Endothelial cell of umbilical vein (primary cell): ENCODE measurements around the gene PTGES3L. TPM values are rescaled to one million over a fixed set of nuclear protein-coding genes. Genes with fewer than 3 reads are reported as not detected.

Source experiments
- BruUV-seq: library from RNA; stranded (reverse); fragments of 400-500 nt; replicated peaks from 2 replicates; lab custom pipeline; 2021; lab: Mats Ljungman, UMichigan
- CTCF ChIA-PET: fragments of 300-600, 350-600 bp; sonication (Branson Sonifier 250); formaldehyde crosslinking; loops from one replicate; lab custom pipeline; 2021; ENCODE audit warnings: antibody characterized with exemption, inconsistent platforms; lab: Charles Lee
- POLR2A ChIA-PET: fragments of 300-600, 350-600 bp; sonication (Branson Sonifier 250); formaldehyde crosslinking; loops from one replicate; lab custom pipeline; 2021; ENCODE audit warnings: antibody characterized with exemption, inconsistent platforms; lab: Charles Lee
- DNase-seq: peaks from one replicate; pipeline ENCODE4 v3.0.0-alpha.2; 2011; ENCODE audit warnings: low read depth, low spot score
- FAIRE-seq: peaks from 2 replicates; lab custom pipeline; 2011; peaks lifted over from hg19 to GRCh38; lab: Jason Lieb, UNC
- H2AFZ ChIP-seq: 2 replicates; pipeline ENCODE4 v1.6.0; 2012; ENCODE audit warnings: low read depth, low read length, control low read depth, inconsistent platforms
- H3K27ac ChIP-seq: 2 replicates; pipeline ENCODE4 v1.5.1; 2011; ENCODE audit warnings: low read depth, mild to moderate bottlenecking, control low read depth, low read length, moderate library complexity; ENCODE audit not compliant: insufficient read depth
- H3K27me3 ChIP-seq, 2 experiments: 2 replicates each; pipeline versions ENCODE4 v1.6.0 to v1.6.1; 2011; ENCODE audit warnings: low read length in 2 of 2, mixed read lengths in 1 of 2; ENCODE audit not compliant: control insufficient read depth in 2 of 2, insufficient read depth in 2 of 2
- H3K36me3 ChIP-seq, 2 experiments: 2 replicates in 1 of 2; 3 replicates in 1 of 2; pipeline ENCODE4 v1.5.1; 2011; ENCODE audit warnings: low read length in 2 of 2, mild to moderate bottlenecking in 1 of 2, moderate library complexity in 1 of 2; ENCODE audit not compliant: control insufficient read depth in 2 of 2, insufficient read depth in 2 of 2; ENCODE audit errors: extremely low read depth in 1 of 2
- H3K4me1 ChIP-seq: 3 replicates; pipeline ENCODE4 v1.5.1; 2011; ENCODE audit warnings: mild to moderate bottlenecking, low read length; ENCODE audit not compliant: control insufficient read depth, insufficient read depth; ENCODE audit errors: extremely low read depth
- H3K4me2 ChIP-seq: 2 replicates; pipeline ENCODE4 v1.6.1; 2011; ENCODE audit warnings: low read length, control low read depth, mixed read lengths; ENCODE audit not compliant: insufficient read depth
- H3K4me3 ChIP-seq, 3 experiments: fragments of 200-600 bp in 1 of 3; sonication (generic), shearing (Covaris generic) in 1 of 3; replicated peaks in 1 of 3; 2 replicates each; pipeline ENCODE4 v1.5.1; 2011 to 2016; ENCODE audit warnings: control low read depth in 3 of 3, low read length in 3 of 3, mild to moderate bottlenecking in 2 of 3, inconsistent platforms in 1 of 3, low read depth in 1 of 3, moderate library complexity in 1 of 3; ENCODE audit not compliant: insufficient read depth in 1 of 3
- H3K79me2 ChIP-seq: 2 replicates; pipeline ENCODE4 v1.6.0; 2012; ENCODE audit warnings: low read length, inconsistent platforms; ENCODE audit not compliant: control insufficient read depth, insufficient read depth
- H3K9ac ChIP-seq: replicated peaks from 2 replicates; pipeline ENCODE3; 2011; ENCODE audit warnings: low read length, control low read depth; ENCODE audit not compliant: insufficient read depth; ENCODE audit errors: extremely low read depth
- H3K9me1 ChIP-seq: replicated peaks from 3 replicates; pipeline ENCODE4 v1.6.0; 2011; ENCODE audit warnings: mild to moderate bottlenecking, low read length; ENCODE audit not compliant: control insufficient read depth, insufficient read depth; ENCODE audit errors: extremely low read depth
- H3K9me3 ChIP-seq: replicated peaks from 2 replicates; pipeline ENCODE4 v1.5.1; 2012; ENCODE audit warnings: low read length, inconsistent platforms; ENCODE audit not compliant: control insufficient read depth, insufficient read depth
- H4K20me1 ChIP-seq: replicated peaks from 2 replicates; pipeline ENCODE3; 2011; ENCODE audit warnings: mild to moderate bottlenecking, low read length; ENCODE audit not compliant: control insufficient read depth, insufficient read depth; ENCODE audit errors: extremely low read depth
- FOS ChIP-seq: IDR thresholded peaks from 2 replicates; pipeline ENCODE4 v1.6.1; 2011; ENCODE audit warnings: mild to moderate bottlenecking, low read length, moderate library complexity, borderline replicate concordance; ENCODE audit not compliant: insufficient read depth
- GATA2 ChIP-seq: IDR thresholded peaks from 2 replicates; pipeline ENCODE4 v1.7.0; 2011; ENCODE audit warnings: low read depth, mild to moderate bottlenecking, moderate library complexity, mixed read lengths, low read length; ENCODE audit not compliant: insufficient read length, insufficient read depth
- JUN ChIP-seq: IDR thresholded peaks from 2 replicates; pipeline ENCODE4 v1.6.1; 2011; ENCODE audit warnings: borderline replicate concordance, low read depth; ENCODE audit not compliant: insufficient read length, insufficient read depth
- MAX ChIP-seq: IDR thresholded peaks from 2 replicates; pipeline ENCODE4 v1.6.1; 2011; ENCODE audit not compliant: insufficient read depth, insufficient read length
- MYC ChIP-seq: IDR thresholded peaks from one replicate; pipeline ENCODE4 v1.6.1; 2011; ENCODE audit warnings: mild to moderate bottlenecking, low read depth, low read length
- POLR2A ChIP-seq: IDR thresholded peaks from 2 replicates; pipeline ENCODE4 v1.6.1; 2012; ENCODE audit warnings: low read depth, mild to moderate bottlenecking, control low read depth, low read length
- dilution Hi-C: fragments of 300-500 bp; cut with MboI; formaldehyde crosslinking; loops from one replicate; pipeline ENCODE4 v1.15.0; 2019; ENCODE audit warnings: low sequenced_read_pairs; ENCODE audit not compliant: extremely low pct_ligation_motif_present
- intact Hi-C: fragments of 100-400 bp; cut with micrococcal nuclease; formaldehyde crosslinking; loops from one replicate; pipeline ENCODE4 v1.10.0; 2022
- polyA plus RNA-seq, 4 experiments: library from polyadenylated mRNA; depleted of rRNA in 3 of 4; stranded (reverse) in 3 of 4; unstranded in 1 of 4; fragments of >200 nt; gene quantifications; 2 replicates each; pipeline versions ENCODE4 v1.2.1 to v1.2.3, GENCODE V29; 2011 to 2012; ENCODE audit warnings: missing spikeins in 1 of 4
- total RNA-seq: library from RNA; stranded (reverse); gene quantifications from 2 replicates; pipeline ENCODE4 v1.2.3, GENCODE V29; 2021
- TF ChIP-seq, protein P1 (sequence below), 2 donors: IDR thresholded peaks; 1 replicate in 1 of 2; 2 replicates in 1 of 2; pipeline ENCODE4 v1.5.1; 2011; ENCODE audit warnings: low read length in 2 of 2, mild to moderate bottlenecking in 2 of 2, moderate library complexity in 2 of 2, control low read depth in 1 of 2, inconsistent platforms in 1 of 2, low read depth in 1 of 2; ENCODE audit not compliant: insufficient read depth in 1 of 2; ENCODE audit errors: extremely low read depth in 1 of 2

PTGES3L gene
- total and polyA plus RNA-seq, 2 donors (not counting 3 experiments of a cell fraction or from before 2014, with no cell fraction given): 0.23 TPM; not detected in 1

DNA sequence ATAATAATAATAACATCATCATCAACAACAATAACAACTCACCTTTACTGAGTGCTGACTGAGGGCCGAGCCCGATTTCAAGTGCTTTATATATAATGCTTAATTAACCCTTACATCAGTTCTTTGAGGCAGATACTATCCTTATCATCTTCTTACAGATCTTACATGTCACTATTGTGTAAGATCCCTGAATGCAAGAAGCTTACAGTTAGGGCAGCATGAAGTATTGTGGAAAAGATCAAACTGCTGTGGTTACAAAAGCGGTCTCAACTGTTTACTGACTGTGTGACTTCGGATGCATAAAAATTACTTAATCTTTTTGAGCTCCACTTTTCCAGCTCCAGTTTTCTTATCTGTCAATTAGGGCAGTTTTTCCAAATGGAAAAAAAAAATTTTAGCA is 39.1 kb upstream of the PTGES3L start:
- intact Hi-C loops (no loop called here), dilution Hi-C loops (no loop called here)
- DNase-seq (no peak), FAIRE-seq (no peak)
- CTCF ChIA-PET: interaction anchor here (0.9 to 5.5 kb wide), 4 partner anchors 12 to 153 kb away, joined by 4 to 22 read pairs (median 6); partner anchors contain the start of genes IFI35 and RPL27
- Histone ChIP-seq H3K9me1 (no peaks in the 10 kb centered on the region), H3K36me3 (peaks cover 3 to 30% of the 10 kb centered on the region in 2 experiments), H3K27me3 (no peaks in the 10 kb centered on the region), H3K4me2 (peak overlapping the region; percentile 13), H3K4me3 (no peak overlapping the region), H2AFZ (no peak overlapping the region), H3K9ac (no peak overlapping the region), H3K79me2 (peaks cover 37% of the 10 kb centered on the region), H3K4me1 (peaks cover 37% of the 10 kb centered on the region), H3K9me3 (no peaks in the 10 kb centered on the region), H3K27ac (no peak overlapping the region), H4K20me1 (no peaks in the 10 kb centered on the region)
- TF ChIP-seq MAX: no peak
- POLR2A ChIA-PET: no interaction called here
- no TSS peak for BruUV-seq

DNA sequence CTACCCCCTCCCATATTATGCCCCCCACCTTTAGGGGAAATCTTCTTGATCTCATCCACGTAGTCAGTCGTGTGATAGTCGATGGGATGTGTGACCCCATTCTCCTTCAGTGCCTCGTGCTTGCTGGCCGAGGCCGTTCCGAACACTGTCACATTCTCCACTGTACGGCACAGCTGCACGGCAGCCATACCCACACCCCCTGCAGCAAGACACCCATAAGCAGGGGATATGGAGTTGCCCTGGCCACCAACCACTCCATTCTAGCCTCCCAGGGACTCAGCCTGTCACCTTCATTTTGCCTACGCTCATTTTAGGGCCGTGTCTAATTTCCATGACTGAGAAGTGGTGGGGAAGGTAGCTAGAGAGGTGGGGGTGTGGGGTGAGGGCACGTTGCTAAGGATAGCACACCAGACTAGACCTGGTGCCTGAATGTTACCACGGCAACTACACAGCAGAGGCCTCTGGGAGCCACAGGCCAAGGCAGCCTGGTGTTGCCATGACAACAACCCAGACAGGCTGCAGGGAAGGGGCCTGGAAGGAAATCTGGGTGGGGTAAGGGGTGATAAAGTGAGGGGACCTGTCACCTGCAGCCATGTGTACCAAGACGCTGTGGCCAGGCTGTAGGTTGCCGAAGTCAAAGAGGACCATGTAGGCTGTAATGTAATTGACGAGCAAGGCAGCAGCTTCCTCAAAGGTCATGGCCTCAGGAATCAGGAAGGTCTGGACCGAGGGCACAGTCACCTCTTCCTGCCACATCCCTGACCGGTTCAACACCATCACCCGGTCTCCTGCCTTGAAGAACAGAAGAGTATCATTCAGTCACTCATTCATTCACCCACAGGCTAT is 38.4 kb upstream of the PTGES3L start:
- Histone ChIP-seq H3K4me3 (no peak overlapping the region), H4K20me1 (no peaks in the 10 kb centered on the region), H3K79me2 (peaks cover 37% of the 10 kb centered on the region), H3K4me2 (peak overlapping the region; percentile 13), H3K27ac (no peak overlapping the region), H3K9me3 (no peaks in the 10 kb centered on the region), H3K27me3 (no peaks in the 10 kb centered on the region), H3K9me1 (no peaks in the 10 kb centered on the region), H3K9ac (no peak overlapping the region), H2AFZ (no peak overlapping the region), H3K36me3 (peaks cover 3 to 34% of the 10 kb centered on the region in 2 experiments), H3K4me1 (peaks cover 37% of the 10 kb centered on the region)
- TF ChIP-seq JUN (no peak), MYC (no peak), GATA2 (no peak), POLR2A (no peak), FOS (no peak)
- TF ChIP-seq, protein P1, sequence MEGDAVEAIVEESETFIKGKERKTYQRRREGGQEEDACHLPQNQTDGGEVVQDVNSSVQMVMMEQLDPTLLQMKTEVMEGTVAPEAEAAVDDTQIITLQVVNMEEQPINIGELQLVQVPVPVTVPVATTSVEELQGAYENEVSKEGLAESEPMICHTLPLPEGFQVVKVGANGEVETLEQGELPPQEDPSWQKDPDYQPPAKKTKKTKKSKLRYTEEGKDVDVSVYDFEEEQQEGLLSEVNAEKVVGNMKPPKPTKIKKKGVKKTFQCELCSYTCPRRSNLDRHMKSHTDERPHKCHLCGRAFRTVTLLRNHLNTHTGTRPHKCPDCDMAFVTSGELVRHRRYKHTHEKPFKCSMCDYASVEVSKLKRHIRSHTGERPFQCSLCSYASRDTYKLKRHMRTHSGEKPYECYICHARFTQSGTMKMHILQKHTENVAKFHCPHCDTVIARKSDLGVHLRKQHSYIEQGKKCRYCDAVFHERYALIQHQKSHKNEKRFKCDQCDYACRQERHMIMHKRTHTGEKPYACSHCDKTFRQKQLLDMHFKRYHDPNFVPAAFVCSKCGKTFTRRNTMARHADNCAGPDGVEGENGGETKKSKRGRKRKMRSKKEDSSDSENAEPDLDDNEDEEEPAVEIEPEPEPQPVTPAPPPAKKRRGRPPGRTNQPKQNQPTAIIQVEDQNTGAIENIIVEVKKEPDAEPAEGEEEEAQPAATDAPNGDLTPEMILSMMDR (IDR thresholded peaks at IDR 0.05; ENCODE audit: extremely low read depth in 1 of 2, insufficient read depth in 1 of 2, low read depth in 1 of 2, low read length in 2 of 2): no peak
- BruUV-seq: no TSS peak
- CTCF ChIA-PET: interaction anchor here (0.9 to 5.5 kb wide), 4 partner anchors 12 to 154 kb away, joined by 4 to 22 read pairs (median 6); partner anchors contain the start of genes IFI35 and RPL27
- dilution Hi-C loops: no loop called here
- DNase-seq: no peak
- POLR2A ChIA-PET: no interaction called here
- peak; percentile 78 for FAIRE-seq
- intact Hi-C loops: no loop called here
